HEK293 (cell line): ENCODE measurements around the gene GMPR2.

Source experiments
- SP2 ChIP-seq: fragments of 450-650 bp; formaldehyde crosslinking; IDR thresholded peaks from 2 replicates; pipeline ENCODE4 v1.5.1; 2016; ENCODE audit warnings: missing biosample characterization, missing genetic modification characterization
- ZNF391 ChIP-seq: fragments of 450-650 bp; formaldehyde crosslinking; IDR thresholded peaks from 2 replicates; pipeline ENCODE4 v1.5.1; 2016; ENCODE audit warnings: low read depth, missing biosample characterization, missing genetic modification characterization, borderline replicate concordance
- ZNF514 ChIP-seq: fragments of 450-650 bp; formaldehyde crosslinking; IDR thresholded peaks from 2 replicates; pipeline ENCODE4 v1.5.1; 2016; ENCODE audit warnings: missing biosample characterization, missing genetic modification characterization
- TF ChIP-seq, protein P1 (sequence below): fragments of 450-650 bp; formaldehyde crosslinking; IDR thresholded peaks from 2 replicates; pipeline ENCODE4 v1.5.1; 2016; ENCODE audit warnings: missing biosample characterization, missing genetic modification characterization

GRCh38 chr14:24188251-24189058 is 44.3 kb upstream of the GMPR2 start, which contains the start of gene IPO4:
- peak; percentile 88 for TF ChIP-seq SP2 (tag by site-specific recombination)
- TF ChIP-seq ZNF514, result no peak
- TF ChIP-seq, protein P1, sequence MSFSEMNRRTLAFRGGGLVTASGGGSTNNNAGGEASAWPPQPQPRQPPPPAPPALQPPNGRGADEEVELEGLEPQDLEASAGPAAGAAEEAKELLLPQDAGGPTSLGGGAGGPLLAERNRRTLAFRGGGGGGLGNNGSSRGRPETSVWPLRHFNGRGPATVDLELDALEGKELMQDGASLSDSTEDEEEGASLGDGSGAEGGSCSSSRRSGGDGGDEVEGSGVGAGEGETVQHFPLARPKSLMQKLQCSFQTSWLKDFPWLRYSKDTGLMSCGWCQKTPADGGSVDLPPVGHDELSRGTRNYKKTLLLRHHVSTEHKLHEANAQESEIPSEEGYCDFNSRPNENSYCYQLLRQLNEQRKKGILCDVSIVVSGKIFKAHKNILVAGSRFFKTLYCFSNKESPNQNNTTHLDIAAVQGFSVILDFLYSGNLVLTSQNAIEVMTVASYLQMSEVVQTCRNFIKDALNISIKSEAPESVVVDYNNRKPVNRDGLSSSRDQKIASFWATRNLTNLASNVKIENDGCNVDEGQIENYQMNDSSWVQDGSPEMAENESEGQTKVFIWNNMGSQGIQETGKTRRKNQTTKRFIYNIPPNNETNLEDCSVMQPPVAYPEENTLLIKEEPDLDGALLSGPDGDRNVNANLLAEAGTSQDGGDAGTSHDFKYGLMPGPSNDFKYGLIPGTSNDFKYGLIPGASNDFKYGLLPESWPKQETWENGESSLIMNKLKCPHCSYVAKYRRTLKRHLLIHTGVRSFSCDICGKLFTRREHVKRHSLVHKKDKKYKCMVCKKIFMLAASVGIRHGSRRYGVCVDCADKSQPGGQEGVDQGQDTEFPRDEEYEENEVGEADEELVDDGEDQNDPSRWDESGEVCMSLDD (tag by site-specific recombination), result no peak
- TF ChIP-seq ZNF391, result peak; percentile 95
